ENCODE data around the gene PPP6R3. TPM values are rescaled to one million over a fixed set of nuclear protein-coding genes. Genes with fewer than 3 reads are reported as not detected.

Gene PPP6R3
- total RNA-seq, 4 donors from 2014 or later: 238 to 334 (median 268) TPM

- Histone ChIP-seq H3K4me3 (replicated peaks in 1 of 3) (no peak overlapping the region), H3K4me1 (no peaks in the 10 kb centered on the region), H3K27me3 (no peaks in the 10 kb centered on the region), H3K27ac (no peak overlapping the region), H3K9me3 (no peaks in the 10 kb centered on the region), H3K36me3 (no peaks in the 10 kb centered on the region)
- WGBS, 2 donors: 55 to 65% methylated on average over 5 to 9 of the region's 16 CpGs
- intact Hi-C loops (cut with DNase I): no loop called here
- no peak for TF ChIP-seq POLR2A (IDR thresholded peaks at IDR 0.05)
- TF ChIP-seq, protein P1, sequence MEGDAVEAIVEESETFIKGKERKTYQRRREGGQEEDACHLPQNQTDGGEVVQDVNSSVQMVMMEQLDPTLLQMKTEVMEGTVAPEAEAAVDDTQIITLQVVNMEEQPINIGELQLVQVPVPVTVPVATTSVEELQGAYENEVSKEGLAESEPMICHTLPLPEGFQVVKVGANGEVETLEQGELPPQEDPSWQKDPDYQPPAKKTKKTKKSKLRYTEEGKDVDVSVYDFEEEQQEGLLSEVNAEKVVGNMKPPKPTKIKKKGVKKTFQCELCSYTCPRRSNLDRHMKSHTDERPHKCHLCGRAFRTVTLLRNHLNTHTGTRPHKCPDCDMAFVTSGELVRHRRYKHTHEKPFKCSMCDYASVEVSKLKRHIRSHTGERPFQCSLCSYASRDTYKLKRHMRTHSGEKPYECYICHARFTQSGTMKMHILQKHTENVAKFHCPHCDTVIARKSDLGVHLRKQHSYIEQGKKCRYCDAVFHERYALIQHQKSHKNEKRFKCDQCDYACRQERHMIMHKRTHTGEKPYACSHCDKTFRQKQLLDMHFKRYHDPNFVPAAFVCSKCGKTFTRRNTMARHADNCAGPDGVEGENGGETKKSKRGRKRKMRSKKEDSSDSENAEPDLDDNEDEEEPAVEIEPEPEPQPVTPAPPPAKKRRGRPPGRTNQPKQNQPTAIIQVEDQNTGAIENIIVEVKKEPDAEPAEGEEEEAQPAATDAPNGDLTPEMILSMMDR (IDR thresholded peaks at IDR 0.05): no peak
- no peak for DNase-seq
Observed at GRCh38 chr11:68651985-68652682, 191.6 kb downstream of the PPP6R3 start.

DNA sequence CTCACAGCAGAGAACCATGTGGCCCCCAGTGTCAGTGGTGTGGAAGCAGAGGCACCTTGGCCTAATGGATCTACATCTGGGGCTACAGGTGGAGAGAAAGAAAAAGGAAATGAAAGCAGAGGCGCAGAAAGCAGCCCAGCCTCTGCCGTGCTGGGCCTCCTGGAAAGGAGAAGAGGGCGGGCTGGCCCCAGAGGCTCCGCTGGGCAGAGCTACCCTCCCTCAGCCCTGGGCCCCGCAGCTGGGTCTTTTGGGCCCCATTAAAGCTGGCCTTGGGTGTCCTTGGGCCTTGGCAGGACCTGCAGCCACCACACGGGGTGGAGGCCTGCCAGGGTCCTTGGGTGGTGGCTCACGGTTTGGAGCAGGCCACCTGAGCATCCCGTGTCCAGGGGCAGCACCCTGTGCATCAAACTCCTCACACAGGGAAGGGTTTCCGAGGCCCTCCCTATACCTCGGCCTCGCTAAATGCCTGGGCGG, 192.2 kb downstream of the PPP6R3 start:
- TF ChIP-seq, protein P1 (IDR thresholded peaks at IDR 0.05): no peak
- no peak for TF ChIP-seq POLR2A (IDR thresholded peaks at IDR 0.05)
- H3K27me3 ChIP-seq: no peaks in the 10 kb centered on the region
- H3K4me1 ChIP-seq: no peaks in the 10 kb centered on the region
- H3K9me3 ChIP-seq: no peaks in the 10 kb centered on the region
- H3K4me3 ChIP-seq (replicated peaks in 1 of 3): no peak overlapping the region
- no peak overlapping the region for H3K27ac ChIP-seq
- intact Hi-C loops (cut with DNase I): no loop called here
- WGBS, 2 donors: 90 to 92% methylated on average over 3 to 11 of the region's 12 CpGs
- H3K36me3 ChIP-seq: no peaks in the 10 kb centered on the region
- DNase-seq: no peak

- no peaks in the 10 kb centered on the region for H3K27me3 ChIP-seq
- no peak for DNase-seq
Observed at GRCh38 chr11:68653486-68654430, 193.2 kb downstream of the PPP6R3 start.

GRCh38 chr11:68654978-68655377, 194.4 kb downstream of the PPP6R3 start:
- Histone ChIP-seq H3K4me1 (peaks cover 0 to 9% of the 10 kb centered on the region in 2 donors), H3K9me3 (no peaks in the 10 kb centered on the region), H3K27me3 (no peaks in the 10 kb centered on the region), H3K36me3 (no peaks in the 10 kb centered on the region), H3K4me3 (replicated peaks in 1 of 3) (no peak overlapping the region), H3K27ac (no peak overlapping the region)
- no peak for TF ChIP-seq POLR2A (IDR thresholded peaks at IDR 0.05)
- TF ChIP-seq, protein P1 (IDR thresholded peaks at IDR 0.05): no peak
- WGBS, 2 donors: 91 to 94% methylated on average over 8 of the region's 8 CpGs
- intact Hi-C loops (cut with DNase I): no loop called here
- no peak for DNase-seq

More at GRCh38 chr11:68653486-68654430, 193.2 kb downstream of the PPP6R3 start:
- no peak for TF ChIP-seq POLR2A (IDR thresholded peaks at IDR 0.05)
- TF ChIP-seq, protein P1 (IDR thresholded peaks at IDR 0.05): no peak
- intact Hi-C loops (cut with DNase I): no loop called here
- no peak overlapping the region for H3K4me3 ChIP-seq (replicated peaks in 1 of 3)
- H3K36me3 ChIP-seq: no peaks in the 10 kb centered on the region
- no peaks in the 10 kb centered on the region for H3K4me1 ChIP-seq
- WGBS, 2 donors: 76 to 92% methylated on average over 12 to 24 of the region's 24 CpGs
- no peaks in the 10 kb centered on the region for H3K9me3 ChIP-seq
- no peak overlapping the region for H3K27ac ChIP-seq

Data from thyroid gland (tissue), 4 donors.